ENCODE data around the gene INPP5D.
"Not testable (repeated sequence)": the region's sequence is repeated elsewhere in the genome, so short reads cannot be mapped to it uniquely, and the experiment has no call there.

Gene INPP5D

GRCh38 chr2:233059797-233060500, at the start of gene INPP5D:
Gene INPP5D, plus strand, starts transcription at chr2:233060342. Its CDS starts 137 bp downstream, at chr2:233060479.
- DNase-seq (ENCODE audit: low read depth): peak; percentile 71

- DNase-seq (ENCODE audit: low read depth): no peak
Measured at GRCh38 chr2:233010569-233011267, 49.4 kb upstream of the INPP5D start.

- DNase-seq (ENCODE audit: low read depth): no peak
Measured at GRCh38 chr2:233011268-233011650, 48.9 kb upstream of the INPP5D start.

GRCh38 chr2:233011702-233012131, 48.4 kb upstream of the INPP5D start:
- no peak for DNase-seq (ENCODE audit: low read depth)

- DNase-seq (ENCODE audit: low read depth): no peak
Measured at GRCh38 chr2:233012301-233012971, 47.7 kb upstream of the INPP5D start.

GRCh38 chr2:233013027-233013461, 47.1 kb upstream of the INPP5D start, which contains the start of gene NGEF:
Gene NGEF, minus strand, starts transcription at chr2:233013256. Its CDS starts 38,366 bp downstream, at chr2:232974890.
- no peak for DNase-seq (ENCODE audit: low read depth)

- no peak for DNase-seq (ENCODE audit: low read depth)
Measured at GRCh38 chr2:233013650-233014049, 46.5 kb upstream of the INPP5D start.

- no peak for DNase-seq (ENCODE audit: low read depth)
Measured at GRCh38 chr2:233015019-233015645, 45.0 kb upstream of the INPP5D start.

GRCh38 chr2:233017947-233018346, 42.2 kb upstream of the INPP5D start:
- DNase-seq (ENCODE audit: low read depth): no peak

GRCh38 chr2:233019610-233020009, 40.5 kb upstream of the INPP5D start:
- not testable (repeated sequence) for DNase-seq (ENCODE audit: low read depth)

- no peak for DNase-seq (ENCODE audit: low read depth)
Measured at GRCh38 chr2:233020454-233020853, 39.7 kb upstream of the INPP5D start.

GRCh38 chr2:233021771-233022170, 38.4 kb upstream of the INPP5D start:
- no peak for DNase-seq (ENCODE audit: low read depth)

- DNase-seq (ENCODE audit: low read depth): no peak
Measured at GRCh38 chr2:233022561-233022960, 37.6 kb upstream of the INPP5D start.

- DNase-seq (ENCODE audit: low read depth): no peak
Measured at GRCh38 chr2:233023007-233023760, 37.0 kb upstream of the INPP5D start.

GRCh38 chr2:233023761-233024410, 36.3 kb upstream of the INPP5D start:
- no peak for DNase-seq (ENCODE audit: low read depth)

- no peak for DNase-seq (ENCODE audit: low read depth)
Measured at GRCh38 chr2:233025706-233026105, 34.4 kb upstream of the INPP5D start.

GRCh38 chr2:233026198-233026813, 33.8 kb upstream of the INPP5D start:
- no peak for DNase-seq (ENCODE audit: low read depth)

GRCh38 chr2:233029321-233029720, 30.8 kb upstream of the INPP5D start:
- no peak for DNase-seq (ENCODE audit: low read depth)

GRCh38 chr2:233031556-233032500, 28.3 kb upstream of the INPP5D start:
- no peak for DNase-seq (ENCODE audit: low read depth)
